ENCODE data around the gene LTA4H.
"Not testable (repeated sequence)": the region's sequence is repeated elsewhere in the genome, so short reads cannot be mapped to it uniquely, and the experiment has no call there.

Gene LTA4H

DNA sequence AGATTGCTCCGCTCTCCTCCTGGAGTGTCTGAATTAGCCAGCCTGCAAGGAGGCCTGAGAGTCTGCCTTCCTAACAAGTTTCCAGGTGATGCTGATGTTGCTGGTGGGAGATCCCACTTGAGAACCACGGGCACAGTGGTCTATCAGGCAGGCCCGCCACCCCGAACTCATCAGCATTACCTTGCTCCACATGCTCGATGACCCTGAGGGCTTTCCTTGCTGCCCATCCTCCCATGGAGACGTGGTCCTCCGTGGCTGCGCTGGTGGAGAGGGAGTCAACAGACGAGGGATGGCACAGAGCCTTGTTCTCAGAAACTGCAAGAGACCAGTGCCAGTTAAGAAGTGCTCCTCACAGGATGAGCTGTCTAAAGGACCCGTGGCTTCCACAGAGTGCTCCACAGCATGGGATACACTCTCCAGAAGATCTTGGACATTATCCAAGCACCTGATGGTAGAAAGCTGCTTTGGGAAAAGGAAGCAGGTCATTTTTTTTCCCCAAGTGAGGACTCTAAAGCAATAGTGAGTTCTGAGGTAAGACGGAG, 57.6 kb downstream of the LTA4H start:
- H3K27me3 ChIP-seq (ENCODE audit: control insufficient read depth, insufficient read depth, low read length) = no peaks in the 10 kb centered on the region
- no peak overlapping the region for H3K4me3 ChIP-seq (ENCODE audit: low read depth, low read length)
- no peaks in the 10 kb centered on the region for H3K9me3 ChIP-seq (ENCODE audit: control insufficient read depth, insufficient read depth, low read length)
- no peaks in the 10 kb centered on the region for H3K4me1 ChIP-seq (ENCODE audit: control insufficient read depth, insufficient read depth, low read length)
- no peaks in the 10 kb centered on the region for H3K36me3 ChIP-seq (ENCODE audit: control insufficient read depth, insufficient read depth, low read length)
- no peak overlapping the region for H3K9ac ChIP-seq (ENCODE audit: low read depth, low read length)

DNA sequence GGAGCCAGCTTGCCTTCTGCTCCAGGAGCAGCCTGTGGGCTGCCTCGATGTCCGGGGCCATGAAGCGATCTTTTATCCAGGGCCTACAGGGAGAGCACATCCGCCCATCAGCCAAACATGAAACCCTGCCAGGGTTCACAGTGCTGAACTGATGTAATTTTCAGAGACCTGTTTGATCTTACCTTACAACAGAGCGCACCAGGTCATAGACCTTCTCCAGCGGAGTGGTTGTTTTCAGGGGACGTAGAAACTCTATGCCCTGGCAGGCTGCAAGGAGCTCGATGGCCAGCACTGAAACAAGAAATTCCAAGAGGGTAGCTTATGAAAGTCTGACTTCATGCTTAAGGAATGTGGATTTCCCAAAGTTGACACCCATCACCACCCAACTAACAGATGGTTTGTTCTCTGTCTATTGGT, 59.0 kb downstream of the LTA4H start:
- Histone ChIP-seq H3K4me3 (ENCODE audit: low read depth, low read length) (no peak overlapping the region), H3K27me3 (ENCODE audit: control insufficient read depth, insufficient read depth, low read length) (no peaks in the 10 kb centered on the region), H3K36me3 (ENCODE audit: control insufficient read depth, insufficient read depth, low read length) (no peaks in the 10 kb centered on the region), H3K9ac (ENCODE audit: low read depth, low read length) (no peak overlapping the region), H3K9me3 (ENCODE audit: control insufficient read depth, insufficient read depth, low read length) (no peaks in the 10 kb centered on the region), H3K4me1 (ENCODE audit: control insufficient read depth, insufficient read depth, low read length) (no peaks in the 10 kb centered on the region)

DNA sequence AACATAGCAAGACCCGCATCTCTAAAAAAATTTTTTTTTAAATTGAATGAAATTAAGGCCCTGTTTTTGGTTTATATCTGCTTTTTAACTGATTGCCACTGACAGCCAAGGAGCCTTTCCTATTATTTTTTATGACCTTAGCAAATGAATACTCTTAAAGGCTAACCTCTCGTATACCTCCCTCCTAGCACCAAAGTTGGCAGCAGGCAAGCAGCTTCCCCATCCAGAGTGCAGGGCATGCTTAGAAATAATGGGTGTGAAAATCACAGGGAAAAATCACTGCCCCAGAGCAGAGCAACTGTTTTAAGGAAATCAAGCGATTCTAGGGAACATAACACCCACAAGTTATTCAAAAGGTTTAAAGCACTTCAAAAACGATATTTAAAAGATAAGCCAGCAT, 59.9 kb downstream of the LTA4H start:
- Histone ChIP-seq H3K36me3 (ENCODE audit: control insufficient read depth, insufficient read depth, low read length) (no peaks in the 10 kb centered on the region), H3K4me1 (ENCODE audit: control insufficient read depth, insufficient read depth, low read length) (peaks cover 3% of the 10 kb centered on the region), H3K9me3 (ENCODE audit: control insufficient read depth, insufficient read depth, low read length) (no peaks in the 10 kb centered on the region), H3K4me3 (ENCODE audit: low read depth, low read length) (no peak overlapping the region), H3K27me3 (ENCODE audit: control insufficient read depth, insufficient read depth, low read length) (no peaks in the 10 kb centered on the region), H3K9ac (ENCODE audit: low read depth, low read length) (no peak overlapping the region)

DNA sequence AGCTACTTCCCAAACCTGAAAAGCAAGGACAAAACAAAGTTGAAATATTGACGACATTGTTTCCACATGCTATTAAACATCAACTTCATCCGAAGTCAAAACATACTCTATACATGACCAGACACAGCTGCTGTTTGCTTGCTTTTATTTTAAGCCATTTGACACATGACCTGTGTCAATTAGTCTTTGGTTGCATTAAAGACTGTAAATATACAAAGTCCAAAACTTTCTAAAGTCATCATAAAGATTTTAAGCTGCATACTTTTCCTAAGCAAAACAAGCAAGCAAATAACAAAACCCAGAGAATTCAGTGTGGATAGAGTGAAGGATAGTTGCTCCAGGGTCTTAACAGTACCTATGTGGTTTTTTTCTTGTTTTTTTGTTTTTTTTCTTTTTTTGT, 61.0 kb downstream of the LTA4H start:
- Histone ChIP-seq H3K36me3 (ENCODE audit: control insufficient read depth, insufficient read depth, low read length) (no peaks in the 10 kb centered on the region), H3K9me3 (ENCODE audit: control insufficient read depth, insufficient read depth, low read length) (no peaks in the 10 kb centered on the region), H3K4me3 (ENCODE audit: low read depth, low read length) (no peak overlapping the region), H3K9ac (ENCODE audit: low read depth, low read length) (no peak overlapping the region), H3K4me1 (ENCODE audit: control insufficient read depth, insufficient read depth, low read length) (peaks cover 3% of the 10 kb centered on the region), H3K27me3 (ENCODE audit: control insufficient read depth, insufficient read depth, low read length) (no peaks in the 10 kb centered on the region)

DNA sequence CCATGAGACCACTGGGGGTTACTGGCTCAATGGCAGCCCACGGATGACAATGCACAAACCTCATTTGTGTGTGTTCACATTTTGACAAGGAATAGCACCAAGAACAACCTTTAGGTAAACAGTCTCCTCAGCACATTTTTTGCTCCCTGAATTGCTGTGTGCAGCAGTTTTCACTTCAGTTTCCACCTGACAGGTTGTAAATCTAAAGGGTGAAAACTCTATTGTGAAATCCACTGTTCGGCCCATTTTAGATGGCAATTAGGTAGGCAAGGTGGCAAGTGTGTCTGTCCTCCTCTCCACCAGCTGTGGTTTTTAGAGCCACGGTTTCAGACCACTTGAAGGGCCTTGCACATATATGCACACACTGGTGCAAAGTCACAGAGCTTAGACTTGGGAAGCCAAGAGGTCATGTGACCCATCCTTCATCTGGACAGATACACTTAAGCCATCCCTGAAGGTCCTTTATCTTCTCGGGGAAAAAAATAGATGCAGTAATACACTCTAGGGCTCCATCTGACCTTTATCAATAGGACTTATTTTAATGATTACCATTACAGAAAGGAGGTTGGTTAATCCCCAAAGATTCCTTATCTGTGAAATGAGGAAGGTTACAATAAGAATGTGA, 62.4 kb downstream of the LTA4H start:
- Histone ChIP-seq H3K9me3 (ENCODE audit: control insufficient read depth, insufficient read depth, low read length) (no peaks in the 10 kb centered on the region), H3K36me3 (ENCODE audit: control insufficient read depth, insufficient read depth, low read length) (no peaks in the 10 kb centered on the region), H3K4me1 (ENCODE audit: control insufficient read depth, insufficient read depth, low read length) (peaks cover 3% of the 10 kb centered on the region), H3K9ac (ENCODE audit: low read depth, low read length) (no peak overlapping the region), H3K4me3 (ENCODE audit: low read depth, low read length) (no peak overlapping the region), H3K27me3 (ENCODE audit: control insufficient read depth, insufficient read depth, low read length) (no peaks in the 10 kb centered on the region)

DNA sequence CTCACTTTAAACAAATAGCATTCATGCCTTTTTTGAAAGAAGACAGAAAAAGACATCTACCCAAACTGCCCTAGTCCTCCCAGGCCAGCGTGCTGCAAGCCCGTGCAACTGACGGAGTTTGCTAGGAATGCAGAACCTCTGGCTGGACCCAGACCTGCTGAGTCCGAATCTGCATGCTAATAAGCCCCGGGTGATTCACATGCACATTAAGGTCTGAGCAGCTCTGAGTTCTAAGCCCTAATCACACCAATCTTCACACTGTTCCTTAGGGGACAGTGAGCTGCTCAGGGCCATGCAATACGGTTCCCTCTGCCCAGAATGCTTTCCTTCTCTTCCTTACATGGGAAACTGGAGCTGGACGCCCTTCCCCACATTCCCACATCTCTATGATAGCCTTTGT, 64.5 kb downstream of the LTA4H start:
- no peaks in the 10 kb centered on the region for H3K36me3 ChIP-seq (ENCODE audit: control insufficient read depth, insufficient read depth, low read length)
- H3K4me1 ChIP-seq (ENCODE audit: control insufficient read depth, insufficient read depth, low read length) = peaks cover 3% of the 10 kb centered on the region
- H3K4me3 ChIP-seq (ENCODE audit: low read depth, low read length) = no peak overlapping the region
- no peak overlapping the region for H3K9ac ChIP-seq (ENCODE audit: low read depth, low read length)
- H3K27me3 ChIP-seq (ENCODE audit: control insufficient read depth, insufficient read depth, low read length) = no peaks in the 10 kb centered on the region
- H3K9me3 ChIP-seq (ENCODE audit: control insufficient read depth, insufficient read depth, low read length) = no peaks in the 10 kb centered on the region

DNA sequence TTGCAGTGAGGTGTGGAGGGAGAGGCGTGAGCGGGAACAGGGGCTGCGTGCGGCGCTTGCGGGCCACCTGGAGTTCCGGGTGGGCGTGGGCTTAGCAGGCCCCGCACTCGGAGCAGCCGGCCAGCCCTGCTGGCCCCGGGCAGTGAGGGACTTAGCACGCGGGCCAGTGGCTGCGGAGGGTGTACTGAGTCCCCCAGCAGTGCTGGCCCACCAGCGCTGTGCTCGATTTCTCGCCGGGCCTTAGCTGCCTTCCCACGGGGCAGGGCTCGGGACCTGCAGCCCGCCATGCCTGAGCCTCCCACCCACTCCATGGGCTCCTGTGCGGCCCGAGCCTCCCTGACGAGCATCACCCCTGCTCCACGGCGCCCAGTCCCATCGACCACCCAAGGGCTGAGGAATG, 66.3 kb downstream of the LTA4H start:
- H3K4me3 ChIP-seq (ENCODE audit: low read depth, low read length); H3K9ac ChIP-seq (ENCODE audit: low read depth, low read length); H3K4me1 ChIP-seq (ENCODE audit: control insufficient read depth, insufficient read depth, low read length); H3K9me3 ChIP-seq (ENCODE audit: control insufficient read depth, insufficient read depth, low read length); H3K27me3 ChIP-seq (ENCODE audit: control insufficient read depth, insufficient read depth, low read length); H3K36me3 ChIP-seq (ENCODE audit: control insufficient read depth, insufficient read depth, low read length): not testable (repeated sequence)

DNA sequence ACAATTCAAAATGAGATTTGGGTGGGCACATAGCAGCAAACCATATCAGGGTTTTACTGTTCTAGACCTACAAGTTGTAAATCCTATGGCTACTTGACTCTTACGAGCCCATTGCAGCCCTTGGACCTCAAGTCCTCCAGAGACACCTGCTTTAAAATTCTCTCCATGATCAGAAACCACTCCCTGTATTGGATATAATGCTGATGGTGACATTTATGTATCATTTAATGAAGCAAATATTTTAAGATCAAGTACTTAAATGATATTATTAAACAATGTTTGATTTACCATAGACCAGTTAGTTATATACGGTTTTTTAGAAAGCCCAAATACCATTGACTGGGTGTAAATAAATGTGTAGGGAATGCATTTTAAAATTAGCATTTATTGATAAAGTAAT, 68.1 kb downstream of the LTA4H start:
- no peak overlapping the region for H3K9ac ChIP-seq (ENCODE audit: low read depth, low read length)
- H3K4me3 ChIP-seq (ENCODE audit: low read depth, low read length) = no peak overlapping the region
- peaks cover 3% of the 10 kb centered on the region for H3K4me1 ChIP-seq (ENCODE audit: control insufficient read depth, insufficient read depth, low read length)
- no peaks in the 10 kb centered on the region for H3K27me3 ChIP-seq (ENCODE audit: control insufficient read depth, insufficient read depth, low read length)
- no peaks in the 10 kb centered on the region for H3K9me3 ChIP-seq (ENCODE audit: control insufficient read depth, insufficient read depth, low read length)
- no peaks in the 10 kb centered on the region for H3K36me3 ChIP-seq (ENCODE audit: control insufficient read depth, insufficient read depth, low read length)

DNA sequence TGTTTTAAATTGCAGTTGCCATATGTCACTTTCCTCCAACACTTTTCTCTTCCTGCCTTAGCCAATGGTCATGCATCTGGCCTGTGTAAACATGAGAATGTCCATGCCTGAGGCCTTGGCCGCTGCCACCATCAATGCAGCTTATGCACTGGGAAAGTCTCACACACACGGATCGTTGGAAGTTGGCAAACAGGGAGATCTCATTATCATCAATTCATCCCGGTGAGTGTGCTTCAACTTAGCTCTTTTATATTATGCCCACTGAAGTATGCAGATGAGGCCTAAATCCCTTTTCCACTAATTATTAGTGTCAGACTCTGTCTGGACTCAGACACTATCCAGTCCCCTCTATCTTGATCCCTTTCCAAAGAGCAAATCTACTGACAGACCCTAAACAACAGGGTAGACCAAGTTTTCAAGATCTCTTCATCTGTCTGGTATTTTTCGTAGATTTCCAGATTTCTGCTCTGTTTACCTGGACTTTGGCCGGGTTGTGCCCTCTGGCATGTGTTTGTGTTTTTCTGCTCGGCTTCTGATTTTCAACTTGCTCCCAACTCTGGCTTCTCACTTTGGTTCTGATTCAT, 69.0 kb downstream of the LTA4H start:
- no peaks in the 10 kb centered on the region for H3K36me3 ChIP-seq (ENCODE audit: control insufficient read depth, insufficient read depth, low read length)
- no peak overlapping the region for H3K9ac ChIP-seq (ENCODE audit: low read depth, low read length)
- no peaks in the 10 kb centered on the region for H3K9me3 ChIP-seq (ENCODE audit: control insufficient read depth, insufficient read depth, low read length)
- no peaks in the 10 kb centered on the region for H3K27me3 ChIP-seq (ENCODE audit: control insufficient read depth, insufficient read depth, low read length)
- no peak overlapping the region for H3K4me3 ChIP-seq (ENCODE audit: low read depth, low read length)
- H3K4me1 ChIP-seq (ENCODE audit: control insufficient read depth, insufficient read depth, low read length) = peaks cover 3% of the 10 kb centered on the region

DNA sequence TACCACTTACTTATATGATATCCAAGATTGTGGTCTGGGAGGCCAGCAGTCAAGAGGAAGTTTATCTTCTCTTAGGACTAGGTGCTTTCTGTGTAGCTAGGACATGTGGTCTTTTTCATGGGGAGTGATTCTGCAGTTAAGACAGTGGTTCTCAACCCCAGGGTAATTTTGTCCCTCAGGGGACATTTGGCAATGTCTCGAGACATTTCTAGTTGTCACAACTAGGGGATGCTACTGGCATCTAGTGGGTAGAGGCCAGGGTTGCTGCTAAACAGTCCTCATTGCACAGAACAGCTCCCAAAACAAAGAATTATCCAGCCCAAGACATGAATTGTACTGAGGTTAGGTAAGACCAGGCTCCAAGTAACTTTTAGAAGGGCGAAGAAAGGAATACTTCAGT, 72.3 kb downstream of the LTA4H start:
- no peaks in the 10 kb centered on the region for H3K4me1 ChIP-seq (ENCODE audit: control insufficient read depth, insufficient read depth, low read length)
- no peaks in the 10 kb centered on the region for H3K27me3 ChIP-seq (ENCODE audit: control insufficient read depth, insufficient read depth, low read length)

DNA sequence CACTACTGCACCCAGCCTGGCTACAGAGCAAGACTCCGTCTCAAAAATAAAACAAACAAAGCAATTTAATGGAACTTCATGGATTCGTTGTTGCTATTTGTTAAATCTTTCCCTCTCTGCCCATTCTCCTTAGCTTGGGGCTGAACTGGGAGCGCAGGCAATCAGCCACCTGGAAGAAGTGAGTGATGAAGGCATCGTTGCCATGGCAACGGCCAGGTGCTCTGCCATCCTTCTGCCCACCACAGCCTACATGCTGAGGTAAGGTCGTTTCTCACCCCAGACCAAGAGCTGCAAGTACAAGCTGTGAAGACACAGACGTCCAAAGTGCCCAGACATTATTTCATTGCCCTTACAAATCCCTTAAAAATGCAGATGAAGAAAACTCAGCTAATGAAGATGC, 73.2 kb downstream of the LTA4H start:
- no peak overlapping the region for H3K9ac ChIP-seq (ENCODE audit: low read depth, low read length)
- H3K36me3 ChIP-seq (ENCODE audit: control insufficient read depth, insufficient read depth, low read length) = no peaks in the 10 kb centered on the region
- H3K9me3 ChIP-seq (ENCODE audit: control insufficient read depth, insufficient read depth, low read length) = no peaks in the 10 kb centered on the region
- peaks cover 3% of the 10 kb centered on the region for H3K4me1 ChIP-seq (ENCODE audit: control insufficient read depth, insufficient read depth, low read length)
- H3K4me3 ChIP-seq (ENCODE audit: low read depth, low read length) = no peak overlapping the region
- no peaks in the 10 kb centered on the region for H3K27me3 ChIP-seq (ENCODE audit: control insufficient read depth, insufficient read depth, low read length)

More for the DNA sequence above, 72.3 kb downstream of the LTA4H start:
- Histone ChIP-seq H3K9ac (ENCODE audit: low read depth, low read length) (no peak overlapping the region), H3K4me3 (ENCODE audit: low read depth, low read length) (no peak overlapping the region), H3K36me3 (ENCODE audit: control insufficient read depth, insufficient read depth, low read length) (no peaks in the 10 kb centered on the region), H3K9me3 (ENCODE audit: control insufficient read depth, insufficient read depth, low read length) (no peaks in the 10 kb centered on the region)

DNA sequence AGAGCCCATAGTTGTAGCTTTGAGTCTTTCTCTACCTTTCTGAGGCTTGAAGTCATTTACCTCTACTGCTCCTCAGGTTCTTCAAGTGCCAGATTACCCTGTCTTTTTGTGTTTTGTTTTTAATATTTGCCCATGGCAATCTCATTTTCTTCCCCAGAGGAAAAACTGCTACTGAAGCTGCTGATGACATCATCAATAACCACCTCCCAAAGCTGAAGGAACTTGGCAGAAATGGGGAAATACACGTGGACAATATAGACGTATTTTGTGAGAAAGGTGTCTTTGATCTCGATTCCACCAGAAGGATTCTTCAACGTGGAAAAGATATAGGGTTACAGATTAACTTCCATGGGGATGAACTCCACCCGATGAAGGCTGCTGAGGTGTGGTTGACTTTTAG, 75.1 kb downstream of the LTA4H start:
- Histone ChIP-seq H3K36me3 (ENCODE audit: control insufficient read depth, insufficient read depth, low read length) (no peaks in the 10 kb centered on the region), H3K27me3 (ENCODE audit: control insufficient read depth, insufficient read depth, low read length) (no peaks in the 10 kb centered on the region), H3K4me3 (ENCODE audit: low read depth, low read length) (no peak overlapping the region), H3K9ac (ENCODE audit: low read depth, low read length) (no peak overlapping the region), H3K9me3 (ENCODE audit: control insufficient read depth, insufficient read depth, low read length) (no peaks in the 10 kb centered on the region), H3K4me1 (ENCODE audit: control insufficient read depth, insufficient read depth, low read length) (peaks cover 6% of the 10 kb centered on the region)
